GM12892 (cell line): Measurements from ENCODE around the gene MASP1.

Experiments used
- DNase-seq: peaks from one replicate; pipeline ENCODE4 v3.0.0; 2011; ENCODE audit not compliant: insufficient read length
- FAIRE-seq: peaks from 2 replicates; lab custom pipeline; 2011; peaks lifted over from hg19 to GRCh38; lab: Jason Lieb, UNC
- POLR2A ChIP-seq: IDR thresholded peaks from 2 replicates; pipeline ENCODE4 v1.6.1; 2011; ENCODE audit warnings: low read depth, low read length, control low read depth
- POLR2AphosphoS5 ChIP-seq: IDR thresholded peaks from 2 replicates; pipeline ENCODE4 v1.6.1; 2011; ENCODE audit warnings: low read depth, low read length, control low read depth
- TAF1 ChIP-seq: IDR thresholded peaks from 2 replicates; pipeline ENCODE4 v1.6.1; 2011; ENCODE audit warnings: low read depth, mild to moderate bottlenecking, control low read depth, low read length, borderline replicate concordance

Gene MASP1

DNA sequence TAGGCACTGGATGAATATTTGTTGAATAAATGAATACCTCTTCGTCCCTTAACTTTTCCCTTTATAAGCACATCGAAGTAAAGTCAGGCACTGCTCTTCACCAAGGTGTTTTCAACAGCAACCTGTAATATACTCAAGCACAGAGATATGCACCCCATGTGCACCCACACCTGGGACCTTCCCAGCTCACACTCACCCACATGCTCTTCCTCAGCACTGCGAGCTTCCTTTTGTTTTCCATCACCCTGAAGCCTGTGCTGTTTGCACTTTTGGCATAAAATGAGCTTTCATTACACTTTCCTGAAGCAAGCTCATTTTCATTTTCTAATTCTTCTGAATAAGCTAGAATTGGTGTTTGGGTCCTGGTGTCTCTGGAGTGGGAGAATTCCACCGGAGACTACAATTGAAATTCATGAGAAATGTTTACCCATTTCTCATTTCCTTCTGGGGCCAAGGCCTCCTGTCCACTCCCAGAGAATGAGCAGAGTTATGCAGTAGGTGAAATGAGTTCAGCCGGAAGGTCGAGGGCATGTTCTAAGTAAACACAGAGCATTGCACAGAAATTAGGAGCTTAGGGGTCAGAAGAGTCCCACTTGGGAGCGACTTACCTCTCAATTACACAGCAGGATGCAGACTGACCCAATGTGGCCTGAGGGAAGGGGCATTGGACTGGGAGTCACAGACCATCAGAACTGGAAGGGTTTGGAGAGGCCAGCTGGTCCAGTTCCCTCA is 15.0 kb downstream of the MASP1 start:
- no peak for FAIRE-seq

GRCh38 chr3:187274977-187275338 is 16.6 kb downstream of the MASP1 start:
- TF ChIP-seq TAF1 (no peak), POLR2A (no peak), POLR2AphosphoS5 (no peak)
- no peak for FAIRE-seq
- no peak for DNase-seq

More for the DNA sequence above, 15.0 kb downstream of the MASP1 start:
- no peak for TF ChIP-seq POLR2A
- TF ChIP-seq TAF1 = no peak
- no peak for TF ChIP-seq POLR2AphosphoS5
- no peak for DNase-seq

GRCh38 chr3:187274315-187274976 is 17.1 kb downstream of the MASP1 start:
- TF ChIP-seq POLR2A (no peak), POLR2AphosphoS5 (no peak), TAF1 (no peak)
- DNase-seq (no peak), FAIRE-seq (no peak)

DNA sequence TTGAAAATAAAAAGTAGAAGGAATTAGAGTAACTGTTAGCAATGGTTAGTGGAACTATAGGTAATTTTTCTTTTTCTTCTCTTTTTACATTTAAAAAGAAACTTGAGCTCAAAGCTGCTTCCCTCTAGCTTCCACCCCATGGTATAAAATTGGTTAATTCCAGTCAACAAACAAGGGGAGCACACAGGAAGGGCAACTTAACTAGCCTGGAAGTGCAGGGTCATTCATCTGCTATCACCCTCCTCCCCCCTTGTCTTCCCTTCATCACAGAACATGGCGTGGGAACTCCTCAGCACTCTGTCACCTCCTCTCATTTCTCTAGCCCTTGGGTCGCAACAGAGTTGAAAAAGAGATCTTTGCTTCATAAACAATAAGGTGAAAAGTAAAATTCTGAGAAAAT is 20.0 kb downstream of the MASP1 start:
- no peak for TF ChIP-seq POLR2A
- no peak for TF ChIP-seq TAF1
- TF ChIP-seq POLR2AphosphoS5 = no peak

GRCh38 chr3:187269486-187269885 is 22.1 kb downstream of the MASP1 start:
- FAIRE-seq = no peak
- DNase-seq = no peak
- no peak for TF ChIP-seq POLR2A
- TF ChIP-seq TAF1 = no peak
- TF ChIP-seq POLR2AphosphoS5 = no peak

More for the DNA sequence above, 20.0 kb downstream of the MASP1 start:
- DNase-seq (no peak), FAIRE-seq (no peak)

- DNase-seq (no peak), FAIRE-seq (no peak)
- no peak for TF ChIP-seq POLR2A
- no peak for TF ChIP-seq POLR2AphosphoS5
Measured at GRCh38 chr3:187267306-187267705, 24.2 kb downstream of the MASP1 start.

GRCh38 chr3:187266691-187267090 is 24.8 kb downstream of the MASP1 start:
- DNase-seq (no peak), FAIRE-seq (no peak)
- TF ChIP-seq TAF1 (no peak), POLR2A (no peak), POLR2AphosphoS5 (no peak)

DNA sequence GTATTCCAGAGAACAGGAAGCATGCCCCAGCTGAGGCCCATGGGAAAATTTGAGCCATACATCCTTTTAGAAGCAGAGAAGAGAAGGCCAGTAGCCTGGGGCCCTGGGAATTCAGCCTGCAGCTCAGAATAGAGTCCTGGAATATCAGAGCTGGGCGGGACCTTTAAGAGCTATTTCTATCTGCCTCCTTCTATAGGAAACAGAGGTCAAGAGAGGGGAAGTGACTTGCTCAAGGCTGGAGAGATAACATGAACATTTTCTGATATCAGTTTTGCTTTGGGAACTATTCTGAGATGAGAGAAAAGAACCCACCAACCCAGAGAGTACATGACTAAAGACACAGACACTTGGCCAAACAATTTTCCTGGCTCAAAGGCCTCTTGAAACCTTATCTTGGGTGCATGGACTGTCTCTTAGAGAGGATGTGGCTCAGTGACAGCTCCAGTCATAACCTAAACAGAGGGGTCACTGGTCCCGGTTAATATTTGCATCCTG is 26.0 kb downstream of the MASP1 start:
- DNase-seq = no peak
- no peak for TF ChIP-seq TAF1
- no peak for TF ChIP-seq POLR2AphosphoS5
- no peak for TF ChIP-seq POLR2A
- no peak for FAIRE-seq

DNA sequence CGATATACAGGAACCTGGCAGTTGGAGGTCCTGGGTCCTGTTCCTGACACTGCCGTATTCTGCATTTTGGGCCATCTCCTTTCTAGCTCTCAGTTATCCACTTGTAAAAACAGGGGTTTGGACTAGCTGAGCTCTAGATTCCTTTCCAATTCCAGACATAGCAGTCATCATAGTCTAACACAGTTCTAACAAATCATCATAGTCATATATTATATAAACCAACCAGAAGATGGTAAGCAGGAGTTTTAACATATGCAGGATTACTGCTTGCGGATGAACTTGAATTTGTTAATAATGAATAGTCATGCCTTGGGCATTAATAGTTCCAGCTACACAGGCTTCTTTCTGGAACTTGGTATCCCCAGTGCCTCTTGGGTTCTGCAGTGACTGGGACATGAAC is 26.6 kb downstream of the MASP1 start:
- DNase-seq = no peak
- TF ChIP-seq POLR2AphosphoS5 (no peak), TAF1 (no peak), POLR2A (no peak)
- FAIRE-seq = no peak

DNA sequence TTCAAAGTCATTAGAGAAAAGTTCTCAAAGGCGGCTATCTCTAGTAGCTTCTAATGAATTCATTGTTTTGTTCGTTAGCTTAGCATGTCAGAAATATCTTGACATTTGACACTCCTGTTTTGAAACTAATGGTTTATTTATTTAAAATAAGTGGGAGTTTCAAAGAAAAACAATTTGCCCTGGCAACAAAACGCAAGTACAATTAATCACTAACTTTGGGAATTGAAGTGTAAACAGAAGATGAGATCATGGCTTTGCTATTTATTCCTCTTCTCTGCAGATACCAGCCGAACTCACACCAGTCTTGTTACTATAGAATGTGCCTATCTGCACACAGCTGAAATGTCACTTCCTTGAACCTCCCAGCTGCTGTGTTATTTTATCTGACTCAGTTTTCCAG is 27.5 kb downstream of the MASP1 start:
- TF ChIP-seq POLR2AphosphoS5 = no peak
- TF ChIP-seq TAF1 = no peak
- no peak for TF ChIP-seq POLR2A
- DNase-seq (no peak), FAIRE-seq (no peak)

DNA sequence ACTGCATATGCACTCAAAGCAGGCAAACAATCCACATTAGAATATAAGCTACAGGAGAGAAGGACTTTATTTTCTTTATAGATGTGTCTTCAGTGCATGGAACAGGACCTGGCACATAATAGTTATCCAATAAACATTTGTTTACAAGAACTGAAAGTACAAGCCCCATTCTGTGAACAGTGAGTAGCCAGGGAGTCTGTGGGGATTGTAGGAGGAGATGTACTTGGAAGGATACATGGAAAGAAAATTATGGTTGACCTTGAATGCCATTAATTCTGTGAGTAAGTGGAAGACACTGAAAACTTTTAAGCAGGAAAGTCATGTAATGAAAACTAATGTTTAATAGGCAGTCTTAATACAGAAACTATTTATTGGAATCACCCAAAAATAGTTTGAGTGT is 28.3 kb downstream of the MASP1 start:
- DNase-seq = no peak
- no peak for TF ChIP-seq POLR2A
- TF ChIP-seq TAF1 = no peak
- TF ChIP-seq POLR2AphosphoS5 = no peak
- FAIRE-seq = no peak

- no peak for FAIRE-seq
- no peak for DNase-seq
- TF ChIP-seq TAF1 (no peak), POLR2A (no peak), POLR2AphosphoS5 (no peak)
Measured at GRCh38 chr3:187262360-187262759, 29.2 kb downstream of the MASP1 start.

DNA sequence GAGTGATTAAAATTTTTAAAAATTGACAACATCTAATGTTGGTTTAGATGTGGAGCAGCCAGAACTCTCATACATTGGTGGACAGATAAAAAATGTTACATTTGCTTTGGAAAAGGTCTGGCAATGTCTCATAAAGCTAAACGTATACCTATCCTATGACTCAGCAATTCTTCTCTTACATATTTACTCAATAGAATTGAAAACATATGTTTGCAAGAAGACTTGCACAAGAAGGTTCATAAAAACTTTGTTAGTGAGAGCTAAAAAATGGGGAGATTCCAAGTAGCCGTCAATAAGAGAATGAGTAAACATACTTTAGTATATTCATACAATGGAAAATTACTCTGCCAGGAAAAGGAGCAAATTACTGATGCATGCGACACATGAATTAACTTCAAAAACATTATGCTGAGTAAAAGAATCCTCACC is 30.0 kb downstream of the MASP1 start:
- TF ChIP-seq POLR2A = no peak
- no peak for TF ChIP-seq POLR2AphosphoS5
- no peak for TF ChIP-seq TAF1
- FAIRE-seq (no peak), DNase-seq (no peak)

DNA sequence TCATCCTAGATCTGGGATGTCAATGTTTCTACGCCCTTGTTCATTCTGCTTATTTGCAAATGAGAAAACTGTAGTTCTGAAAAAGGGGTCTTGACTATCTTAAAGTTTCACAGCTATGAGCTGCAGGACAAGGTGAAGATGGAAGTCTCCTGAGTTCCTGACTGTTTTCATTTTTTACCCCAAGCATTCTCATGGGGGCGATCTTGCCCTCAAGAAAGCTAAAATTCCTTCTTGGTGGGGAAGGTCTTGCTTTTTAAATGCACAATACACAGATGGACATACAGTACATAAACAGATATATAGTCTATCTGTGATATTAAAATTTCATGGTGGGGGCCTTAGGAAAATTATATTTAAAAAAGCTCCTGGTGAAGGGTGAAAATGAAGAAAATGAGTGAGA is 32.4 kb downstream of the MASP1 start:
- no peak for TF ChIP-seq POLR2A
- no peak for TF ChIP-seq POLR2AphosphoS5
- no peak for TF ChIP-seq TAF1
- DNase-seq (no peak), FAIRE-seq (no peak)
